Stimulated activated CD8-positive, alpha-beta memory T cell treated with anti-CD3 and anti-CD28 coated beads, Interleukin-15, amount 100 ng/mL, for 1 hour (primary cell): ENCODE data around the gene HRAS.
"Not testable (repeated sequence)": the region's sequence is repeated elsewhere in the genome, so short reads cannot be mapped to it uniquely, and the experiment has no call there.

Experiments used
- DNase-seq: peaks from one replicate; pipeline ENCODE4 v3.0.0-alpha.2; 2020; ENCODE audit warnings: low read depth

Gene HRAS

GRCh38 chr11:535519-536454, at the start of gene HRAS:
Gene HRAS, minus strand, starts transcription at chr11:535576.
- DNase-seq = peak; percentile 84

GRCh38 chr11:584287-584686, 48.9 kb upstream of the HRAS start:
- DNase-seq = no peak

GRCh38 chr11:581752-582151, 46.4 kb upstream of the HRAS start:
- no peak for DNase-seq

- no peak for DNase-seq
Observed at GRCh38 chr11:581342-581741, 46.0 kb upstream of the HRAS start.

- no peak for DNase-seq
Observed at GRCh38 chr11:579830-580601, 44.6 kb upstream of the HRAS start.

GRCh38 chr11:578276-579035, 43.1 kb upstream of the HRAS start:
- no peak for DNase-seq

GRCh38 chr11:577611-577894, 42.2 kb upstream of the HRAS start:
- no peak for DNase-seq

GRCh38 chr11:576811-577610, 41.6 kb upstream of the HRAS start:
- DNase-seq = no peak

GRCh38 chr11:575996-576768, 40.8 kb upstream of the HRAS start, which contains the start of gene PHRF1:
Gene PHRF1, plus strand, starts transcription at chr11:576470. Its CDS starts 5,043 bp downstream, at chr11:581513.
- DNase-seq = peak; percentile 88

GRCh38 chr11:575313-575995, 40.1 kb upstream of the HRAS start:
- DNase-seq = no peak

GRCh38 chr11:574632-575312, 39.4 kb upstream of the HRAS start:
- no peak for DNase-seq

- DNase-seq = not testable (repeated sequence)
Observed at GRCh38 chr11:574031-574570, 38.7 kb upstream of the HRAS start.

- DNase-seq = no peak
Observed at GRCh38 chr11:573146-573759, 37.9 kb upstream of the HRAS start.

- no peak for DNase-seq
Observed at GRCh38 chr11:571802-572185, 36.4 kb upstream of the HRAS start.

- no peak for DNase-seq
Observed at GRCh38 chr11:569158-569885, 33.9 kb upstream of the HRAS start.

- peak; percentile 71 for DNase-seq
Observed at GRCh38 chr11:568306-569157, 33.2 kb upstream of the HRAS start.

GRCh38 chr11:567629-568292, 32.4 kb upstream of the HRAS start:
- no peak for DNase-seq
